GM12801 (cell line): ENCODE results near the gene RBMS3.

Experiments used
- TF ChIP-seq, protein P1 (sequence below): IDR thresholded peaks from one replicate; pipeline ENCODE4 v1.5.1; 2011; ENCODE audit warnings: control low read depth; ENCODE audit not compliant: insufficient read length; ENCODE audit errors: extremely low read depth

Gene RBMS3

DNA sequence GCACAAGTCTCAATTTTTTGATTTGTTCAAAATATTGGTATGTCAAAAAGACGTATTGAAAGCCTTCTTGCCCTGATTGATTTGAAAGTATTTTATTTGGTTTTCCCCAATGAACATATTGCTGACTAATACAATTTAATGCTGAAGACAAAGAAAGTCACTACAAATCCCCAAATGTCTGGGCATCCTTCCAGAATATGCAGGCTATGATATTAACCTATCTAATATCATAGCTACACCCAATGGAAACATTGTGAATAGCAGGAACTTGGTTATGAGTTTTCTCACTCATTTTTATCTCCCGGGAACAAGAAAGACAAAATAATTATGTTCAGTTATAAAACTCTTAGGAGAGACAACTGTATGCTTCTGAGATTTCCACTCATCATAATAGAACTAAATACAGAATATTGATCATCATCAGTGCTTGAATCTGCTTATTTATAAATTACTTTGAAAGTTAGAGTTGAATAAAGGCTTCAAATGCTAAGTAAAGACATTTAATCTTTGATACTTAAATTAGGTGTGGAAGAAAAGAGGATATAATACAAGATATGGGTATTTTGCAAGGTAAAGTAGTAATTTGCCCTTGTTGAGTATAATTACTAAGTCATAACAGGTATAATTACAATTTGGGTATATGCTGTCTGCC lies 483.9 kb downstream of the RBMS3 start:
- TF ChIP-seq, protein P1, sequence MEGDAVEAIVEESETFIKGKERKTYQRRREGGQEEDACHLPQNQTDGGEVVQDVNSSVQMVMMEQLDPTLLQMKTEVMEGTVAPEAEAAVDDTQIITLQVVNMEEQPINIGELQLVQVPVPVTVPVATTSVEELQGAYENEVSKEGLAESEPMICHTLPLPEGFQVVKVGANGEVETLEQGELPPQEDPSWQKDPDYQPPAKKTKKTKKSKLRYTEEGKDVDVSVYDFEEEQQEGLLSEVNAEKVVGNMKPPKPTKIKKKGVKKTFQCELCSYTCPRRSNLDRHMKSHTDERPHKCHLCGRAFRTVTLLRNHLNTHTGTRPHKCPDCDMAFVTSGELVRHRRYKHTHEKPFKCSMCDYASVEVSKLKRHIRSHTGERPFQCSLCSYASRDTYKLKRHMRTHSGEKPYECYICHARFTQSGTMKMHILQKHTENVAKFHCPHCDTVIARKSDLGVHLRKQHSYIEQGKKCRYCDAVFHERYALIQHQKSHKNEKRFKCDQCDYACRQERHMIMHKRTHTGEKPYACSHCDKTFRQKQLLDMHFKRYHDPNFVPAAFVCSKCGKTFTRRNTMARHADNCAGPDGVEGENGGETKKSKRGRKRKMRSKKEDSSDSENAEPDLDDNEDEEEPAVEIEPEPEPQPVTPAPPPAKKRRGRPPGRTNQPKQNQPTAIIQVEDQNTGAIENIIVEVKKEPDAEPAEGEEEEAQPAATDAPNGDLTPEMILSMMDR = no peak

DNA sequence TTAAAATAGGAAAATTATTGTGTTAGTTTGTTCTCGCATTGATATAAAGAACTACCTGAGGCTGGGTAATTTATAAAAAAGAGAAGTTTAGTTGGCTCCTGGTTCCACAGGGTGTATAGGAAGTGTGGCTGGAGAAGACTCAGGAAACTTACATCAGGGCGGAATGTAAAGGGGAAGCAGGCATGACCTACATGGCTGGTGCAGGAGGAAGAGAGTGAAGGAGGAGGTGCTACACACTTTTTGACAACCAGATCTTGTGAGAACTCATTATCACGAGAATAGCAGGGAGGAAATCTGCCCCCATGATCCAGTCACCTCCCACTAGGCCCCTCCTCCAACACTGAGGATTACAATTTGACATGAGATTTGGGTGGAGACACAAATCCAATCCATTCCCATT lies 490.7 kb downstream of the RBMS3 start:
- TF ChIP-seq, protein P1 = no peak

DNA sequence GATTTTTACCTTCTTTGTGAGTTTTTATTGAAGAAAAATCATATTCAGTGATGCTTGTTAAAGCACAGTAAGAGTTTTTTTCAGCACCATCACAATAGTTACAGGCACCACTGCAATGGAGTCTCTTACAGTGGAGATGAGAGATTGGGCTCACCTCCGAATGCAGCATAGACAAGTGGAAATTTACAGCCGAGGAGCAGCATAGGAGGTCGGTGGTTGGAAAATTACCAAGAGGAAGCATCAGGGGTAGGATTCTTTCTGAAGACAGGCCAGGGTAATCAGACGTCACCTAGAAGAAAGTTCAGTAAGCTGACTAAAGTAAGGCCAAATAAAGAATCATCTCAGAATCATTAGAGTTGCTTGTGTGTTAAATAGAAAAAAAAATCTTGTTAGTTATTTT lies 491.6 kb downstream of the RBMS3 start:
- TF ChIP-seq, protein P1 = no peak

DNA sequence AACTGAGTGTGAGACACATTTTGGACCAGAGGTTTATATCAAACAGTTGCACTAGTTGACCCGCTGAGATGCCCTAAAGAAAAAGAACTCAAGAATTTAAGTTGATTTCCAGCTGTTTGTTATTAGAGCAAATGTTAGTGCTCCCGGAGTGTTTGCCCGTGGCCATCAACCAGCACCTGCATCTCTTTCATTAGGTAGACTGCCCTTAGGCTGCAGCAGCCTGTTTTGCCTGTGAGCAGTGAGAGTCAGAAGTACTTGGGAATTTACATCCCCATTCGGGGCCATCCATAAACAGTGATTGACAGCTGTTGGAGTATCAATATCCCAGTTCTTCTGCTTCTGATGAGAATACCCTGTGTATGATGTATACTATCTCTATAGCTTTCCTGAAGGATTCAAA lies 492.6 kb downstream of the RBMS3 start:
- TF ChIP-seq, protein P1 = no peak

DNA sequence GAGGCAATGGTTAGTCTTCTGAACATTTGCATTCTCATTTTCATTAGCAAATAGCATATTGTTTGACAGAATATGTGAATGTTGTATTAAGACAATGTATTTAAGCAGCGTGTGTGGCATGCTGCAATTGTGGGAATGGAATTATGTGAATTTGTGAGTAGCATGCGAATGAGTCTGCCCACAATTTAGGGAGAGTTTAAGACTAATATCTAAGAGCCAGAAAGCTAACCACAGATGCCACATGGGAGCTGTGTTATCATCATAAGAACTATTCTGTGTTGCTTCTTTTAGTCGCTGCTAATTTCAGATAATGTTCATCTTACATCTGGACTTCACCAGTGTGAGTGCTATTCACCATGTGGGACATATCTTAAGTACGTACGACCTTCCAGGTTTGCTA lies 494.5 kb downstream of the RBMS3 start:
- TF ChIP-seq, protein P1 = no peak

DNA sequence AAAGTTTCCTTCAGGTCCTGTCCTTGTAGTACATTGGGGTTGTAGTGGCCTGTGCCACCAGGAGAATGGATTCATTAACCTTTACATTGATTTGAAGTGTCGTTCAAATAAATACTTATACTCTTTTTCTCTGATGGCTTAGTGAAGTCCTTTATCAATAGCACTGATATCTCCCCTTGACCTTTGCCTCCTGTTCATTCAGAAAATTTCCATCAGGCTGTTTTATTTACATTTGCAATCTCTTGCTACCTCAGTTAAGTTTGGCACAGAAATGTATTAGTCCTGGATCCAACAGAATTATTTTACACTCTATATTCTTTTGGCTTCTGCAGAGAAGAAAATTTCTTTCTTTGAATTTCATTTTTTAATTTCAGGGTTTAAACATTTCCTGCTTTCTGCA lies 497.0 kb downstream of the RBMS3 start:
- TF ChIP-seq, protein P1 = no peak

DNA sequence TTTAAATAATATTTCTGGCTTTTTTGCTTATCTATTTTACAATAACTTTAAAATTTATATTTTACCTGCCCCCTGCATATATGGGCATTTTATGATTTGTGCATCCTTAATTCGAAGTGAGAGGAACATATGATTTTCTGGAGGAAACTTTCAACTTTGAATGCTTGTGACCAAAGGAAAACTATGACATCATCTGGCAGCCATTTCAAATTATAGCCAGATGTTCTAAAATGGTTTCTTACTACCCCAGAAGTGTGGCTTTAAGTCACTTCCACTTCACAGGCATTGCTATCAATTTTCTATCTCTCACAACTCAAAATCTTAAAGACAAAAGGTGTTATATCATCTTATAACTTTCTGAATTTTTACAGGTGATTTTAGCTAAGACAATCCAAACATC lies 508.8 kb downstream of the RBMS3 start:
- TF ChIP-seq, protein P1 = no peak

DNA sequence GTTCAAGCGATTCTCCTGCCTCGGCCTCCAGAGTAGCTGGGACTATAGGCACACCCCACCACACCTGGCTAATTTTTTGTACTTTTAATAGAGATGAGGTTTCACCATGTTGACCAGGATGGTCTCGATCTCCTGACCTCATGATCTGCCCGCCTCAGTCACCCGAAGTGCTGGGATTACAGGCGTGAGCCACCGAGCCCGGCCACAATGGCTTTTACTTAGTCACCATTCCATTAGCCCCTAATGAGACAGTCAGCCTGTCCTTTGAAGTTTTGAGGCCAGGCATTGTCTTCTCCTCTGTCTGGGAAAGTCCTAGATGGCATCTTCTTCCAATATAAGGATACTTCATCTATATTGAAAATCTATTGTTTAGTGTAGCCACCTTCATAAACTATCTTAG lies 515.9 kb downstream of the RBMS3 start:
- TF ChIP-seq, protein P1 = no peak
